Stimulated activated naive CD8-positive, alpha-beta T cell treated with anti-CD3 and anti-CD28 coated beads, Interleukin-15, amount 100 ng/mL, for 72 hours (primary cell): ENCODE data around the gene SEMA6C.
"Not testable (repeated sequence)": the region's sequence is repeated elsewhere in the genome, so short reads cannot be mapped to it uniquely, and the experiment has no call there.

Experiments used
- ATAC-seq: fragments of 150-1000 bp; cut with Tn5 transposase; 2 replicates; pipeline ENCODE4 v1.10.0; 2021; ENCODE audit warnings: mild to moderate bottlenecking, moderate library complexity
- DNase-seq, 2 donors: peaks; one replicate each; pipeline ENCODE4 v3.0.0; 2021 to 2022
- H3K27ac Mint-ChIP-seq, 2 donors: one replicate each; pipeline ENCODE4 v1.8.0; 2022; ENCODE audit warnings: mild to moderate bottlenecking in 2 of 2, mixed read lengths in 2 of 2, moderate library complexity in 2 of 2
- H3K27me3 Mint-ChIP-seq: one replicate; pipeline ENCODE4 v1.8.0; 2022; ENCODE audit warnings: mixed read lengths
- H3K4me1 Mint-ChIP-seq: one replicate; pipeline ENCODE4 v1.8.0; 2022; ENCODE audit warnings: mild to moderate bottlenecking, mixed read lengths
- H3K4me3 Mint-ChIP-seq, 2 donors: one replicate each; pipeline ENCODE4 v1.8.0; 2022; ENCODE audit warnings: mild to moderate bottlenecking in 2 of 2, mixed read lengths in 2 of 2, moderate library complexity in 1 of 2
- H3K9me3 Mint-ChIP-seq, 2 donors: one replicate each; pipeline ENCODE4 v1.8.0; 2022; ENCODE audit warnings: mixed read lengths in 2 of 2

The SEMA6C gene

GRCh38 chr1:151104630-151105029 lies 41.8 kb downstream of the SEMA6C start:
- ATAC-seq, result no peak
- Mint-ChIP-seq H3K27ac (no peak overlapping the region), H3K4me1 (no peaks in the 10 kb centered on the region)

DNA sequence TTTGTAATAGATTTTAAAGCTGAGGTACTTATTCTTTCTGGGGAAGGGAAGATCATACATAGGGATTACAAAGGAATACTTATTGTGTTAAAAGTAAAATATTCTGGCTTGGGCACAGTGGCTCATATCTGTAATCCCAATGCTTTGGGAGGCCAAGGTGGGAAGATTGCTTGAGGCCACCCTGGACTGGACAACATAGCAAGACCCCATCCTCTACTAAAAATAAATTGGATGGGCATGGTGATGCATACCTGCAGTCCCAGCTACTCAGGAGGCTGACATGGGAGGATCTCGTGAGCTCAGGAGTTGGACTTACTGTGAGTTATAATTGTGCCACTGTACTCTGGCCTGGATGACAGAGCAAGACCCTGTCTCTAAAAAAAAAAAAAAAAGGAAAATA lies 48.3 kb downstream of the SEMA6C start:
- no peaks in the 10 kb centered on the region for H3K27me3 Mint-ChIP-seq
- no peak overlapping the region for H3K27ac Mint-ChIP-seq
- H3K9me3 Mint-ChIP-seq, result no peaks in the 10 kb centered on the region
- DNase-seq, result no peak
- no peaks in the 10 kb centered on the region for H3K4me1 Mint-ChIP-seq
- no peak overlapping the region for H3K4me3 Mint-ChIP-seq
- no peak for ATAC-seq

More at GRCh38 chr1:151104630-151105029, 41.8 kb downstream of the SEMA6C start:
- H3K27me3 Mint-ChIP-seq, result no peaks in the 10 kb centered on the region
- no peaks in the 10 kb centered on the region for H3K9me3 Mint-ChIP-seq
- no peak for DNase-seq
- no peak overlapping the region for H3K4me3 Mint-ChIP-seq

DNA sequence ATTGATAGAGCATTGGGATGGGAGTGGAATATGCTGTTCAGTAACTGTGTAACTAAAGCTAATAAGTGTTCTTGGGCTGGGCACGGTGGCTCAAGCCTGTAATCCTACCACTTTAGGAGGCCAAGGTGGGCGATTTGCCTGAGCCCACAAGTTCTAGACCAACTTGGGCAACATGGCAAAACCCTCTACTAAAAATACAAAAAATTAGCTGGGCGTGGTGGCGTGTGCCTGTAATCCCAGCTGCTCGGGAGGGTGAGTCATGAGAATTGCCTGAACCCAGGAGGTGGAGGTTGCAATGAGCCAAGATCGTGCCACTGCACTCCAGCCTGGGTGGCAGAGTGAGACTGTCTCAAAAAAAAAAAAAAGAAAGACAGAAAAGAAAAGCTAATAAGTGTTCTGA lies 49.0 kb downstream of the SEMA6C start:
- not testable (repeated sequence) for H3K9me3 Mint-ChIP-seq, H3K4me1 Mint-ChIP-seq, DNase-seq, H3K4me3 Mint-ChIP-seq, H3K27ac Mint-ChIP-seq, H3K27me3 Mint-ChIP-seq, ATAC-seq

- DNase-seq, result no peak
- no peak overlapping the region for H3K4me3 Mint-ChIP-seq
- H3K4me1 Mint-ChIP-seq, result no peaks in the 10 kb centered on the region
- no peak overlapping the region for H3K27ac Mint-ChIP-seq
- no peaks in the 10 kb centered on the region for H3K27me3 Mint-ChIP-seq
- ATAC-seq, result no peak
- no peaks in the 10 kb centered on the region for H3K9me3 Mint-ChIP-seq
Measured at GRCh38 chr1:151085953-151086559, 60.4 kb downstream of the SEMA6C start.
